Mucosa of stomach (tissue), 1 donor: ENCODE results near the gene CCDC57.

Source experiments
- H3K27me3 ChIP-seq: one replicate; pipeline ENCODE4 v1.7.0; 2013; ENCODE audit warnings: mild to moderate bottlenecking, low read length; ENCODE audit not compliant: control insufficient read depth, insufficient read depth
- H3K36me3 ChIP-seq: one replicate; pipeline ENCODE4 v1.7.0; 2013; ENCODE audit warnings: low read length; ENCODE audit not compliant: control insufficient read depth, insufficient read depth
- H3K4me1 ChIP-seq: one replicate; pipeline ENCODE4 v1.7.0; 2013; ENCODE audit warnings: mild to moderate bottlenecking, low read length; ENCODE audit not compliant: control insufficient read depth, insufficient read depth
- H3K4me3 ChIP-seq: one replicate; pipeline ENCODE4 v1.7.0; 2013; ENCODE audit warnings: low read length
- H3K9ac ChIP-seq: one replicate; pipeline ENCODE4 v1.7.0; 2013; ENCODE audit warnings: mild to moderate bottlenecking, low read length, moderate library complexity
- H3K9me3 ChIP-seq: one replicate; pipeline ENCODE4 v1.7.0; 2013; ENCODE audit warnings: mild to moderate bottlenecking, low read length, moderate library complexity; ENCODE audit not compliant: control insufficient read depth
- donor health status: Pancreatic carcinoma.

Gene CCDC57

DNA sequence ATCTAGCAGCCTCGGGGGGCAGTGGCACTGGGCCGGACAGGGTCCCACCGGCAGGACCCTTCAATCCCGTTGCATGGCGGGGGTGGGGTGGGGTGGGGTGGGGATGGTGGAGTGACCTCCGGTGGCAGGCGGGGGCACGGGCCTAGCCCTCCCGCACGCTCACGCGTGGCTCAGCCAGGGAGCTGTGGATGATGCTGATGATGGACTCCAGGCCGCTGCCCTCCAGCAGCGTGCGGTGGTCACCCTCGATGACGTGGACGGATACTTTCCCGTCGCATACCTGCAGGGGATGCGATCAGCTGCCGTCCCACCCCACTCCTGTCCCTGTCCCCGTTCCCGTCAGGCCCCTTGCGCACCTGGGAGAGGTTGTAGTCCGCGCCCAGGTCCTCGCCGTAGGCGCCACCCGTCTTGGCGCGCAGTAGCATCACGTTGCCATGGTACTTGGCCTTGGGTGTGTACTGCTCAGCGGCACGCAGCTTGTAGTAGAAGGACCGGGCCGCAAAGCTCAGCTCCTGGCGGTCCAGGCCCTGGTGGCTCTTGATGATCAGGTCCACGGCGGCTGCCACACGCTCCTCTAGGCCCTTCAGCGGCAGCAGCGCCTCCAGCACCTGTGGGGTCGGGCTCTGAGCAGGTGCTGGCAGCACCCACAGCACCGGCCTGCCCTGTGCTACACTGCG lies 133.5 kb downstream of the CCDC57 start:
- Histone ChIP-seq H3K9me3 (no peaks in the 10 kb centered on the region), H3K36me3 (peaks cover 5% of the 10 kb centered on the region), H3K9ac (no peak overlapping the region), H3K4me1 (no peaks in the 10 kb centered on the region), H3K4me3 (no peak overlapping the region), H3K27me3 (no peaks in the 10 kb centered on the region)

GRCh38 chr17:82078433-82078832 lies 134.2 kb downstream of the CCDC57 start:
- H3K9me3 ChIP-seq, result no peaks in the 10 kb centered on the region
- no peaks in the 10 kb centered on the region for H3K4me1 ChIP-seq
- no peak overlapping the region for H3K4me3 ChIP-seq
- no peaks in the 10 kb centered on the region for H3K27me3 ChIP-seq
- no peak overlapping the region for H3K9ac ChIP-seq
- peaks cover 5% of the 10 kb centered on the region for H3K36me3 ChIP-seq

DNA sequence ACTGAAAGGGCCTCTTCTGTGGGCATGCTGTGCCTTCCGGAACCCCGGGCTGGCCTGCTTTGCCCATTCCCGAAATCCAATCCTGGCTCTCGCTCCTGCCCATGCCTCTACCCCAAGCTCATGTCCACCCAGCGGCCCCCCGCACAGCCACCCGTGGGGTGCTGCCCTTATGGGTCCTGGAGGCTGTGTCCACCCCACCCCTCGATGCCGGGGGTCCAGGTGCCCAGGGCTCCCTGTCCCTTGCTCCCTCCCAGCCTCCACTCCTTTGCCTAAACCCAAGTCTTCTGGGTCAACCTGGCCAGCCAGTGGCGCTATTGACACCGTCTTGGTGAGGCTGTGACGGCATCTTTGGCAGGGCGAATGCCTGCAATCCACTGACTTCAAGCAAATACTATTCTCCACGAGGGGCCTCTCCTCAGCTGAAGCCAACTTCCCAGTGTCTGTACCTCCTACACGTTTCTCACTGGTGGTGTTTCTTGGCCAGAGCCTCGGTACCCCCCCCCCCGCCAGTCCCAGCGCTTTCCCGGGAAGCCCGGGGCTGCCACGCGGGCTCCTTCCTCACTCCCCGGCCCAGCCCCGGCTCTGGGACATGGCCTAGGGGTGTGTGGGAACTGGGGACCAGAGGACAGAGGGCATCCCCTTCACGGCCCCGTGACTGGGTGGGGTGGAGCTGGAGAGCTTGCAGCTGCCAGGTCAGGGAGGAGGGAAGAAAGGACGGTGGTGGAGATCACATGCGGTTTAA lies 134.9 kb downstream of the CCDC57 start:
- no peaks in the 10 kb centered on the region for H3K27me3 ChIP-seq
- no peaks in the 10 kb centered on the region for H3K9me3 ChIP-seq
- peaks cover 5% of the 10 kb centered on the region for H3K36me3 ChIP-seq
- H3K4me1 ChIP-seq, result no peaks in the 10 kb centered on the region
- H3K4me3 ChIP-seq, result no peak overlapping the region
- no peak overlapping the region for H3K9ac ChIP-seq

DNA sequence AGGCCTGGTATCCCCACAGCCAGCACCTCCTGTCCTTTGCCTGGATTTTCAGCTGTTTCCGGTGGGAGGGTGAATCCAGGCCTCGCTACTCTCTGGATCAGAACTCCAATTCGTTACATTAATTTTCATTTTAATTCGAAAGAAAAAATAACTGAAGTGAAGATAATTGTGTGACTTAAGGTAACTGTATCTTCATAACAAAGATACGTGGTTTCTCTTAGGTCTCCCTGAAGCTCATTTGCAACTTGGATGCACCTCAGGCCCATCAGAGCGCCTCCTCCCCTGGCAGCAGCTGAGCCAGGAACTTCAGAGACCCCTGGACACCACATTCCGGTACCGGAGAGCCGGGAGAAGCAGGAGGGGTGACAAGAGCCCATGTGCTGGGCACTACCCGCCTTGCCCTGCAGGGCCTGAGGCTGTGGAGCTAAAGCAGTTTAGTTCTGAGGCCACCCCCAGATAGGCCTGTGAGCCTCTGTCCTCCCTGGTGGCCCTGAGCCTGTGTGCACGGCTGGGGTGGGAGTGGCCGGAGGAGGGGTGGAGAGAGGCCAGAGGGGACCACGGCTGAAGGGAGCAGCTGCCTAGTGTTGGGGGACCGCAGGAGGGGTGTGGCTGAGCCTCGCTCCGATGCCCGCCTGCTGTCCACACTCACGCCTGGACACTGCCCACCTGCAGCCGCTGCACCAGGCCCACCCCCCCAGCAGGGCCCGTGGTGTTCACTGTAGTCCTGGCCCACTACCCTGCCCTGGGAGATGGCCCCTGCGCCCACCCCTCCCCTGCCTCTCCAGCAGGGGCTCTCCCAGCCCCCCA lies 135.7 kb downstream of the CCDC57 start:
- H3K36me3 ChIP-seq, result peaks cover 5% of the 10 kb centered on the region
- no peak overlapping the region for H3K4me3 ChIP-seq
- no peaks in the 10 kb centered on the region for H3K4me1 ChIP-seq
- no peaks in the 10 kb centered on the region for H3K27me3 ChIP-seq
- no peaks in the 10 kb centered on the region for H3K9me3 ChIP-seq
- H3K9ac ChIP-seq, result no peak overlapping the region

GRCh38 chr17:82076018-82076784 lies 136.4 kb downstream of the CCDC57 start:
- no peaks in the 10 kb centered on the region for H3K27me3 ChIP-seq
- no peak overlapping the region for H3K9ac ChIP-seq
- no peak overlapping the region for H3K4me3 ChIP-seq
- H3K4me1 ChIP-seq, result no peaks in the 10 kb centered on the region
- H3K36me3 ChIP-seq, result peaks cover 5% of the 10 kb centered on the region
- H3K9me3 ChIP-seq, result no peaks in the 10 kb centered on the region

GRCh38 chr17:82073446-82073845 lies 139.2 kb downstream of the CCDC57 start:
- no peaks in the 10 kb centered on the region for H3K4me1 ChIP-seq
- H3K9ac ChIP-seq, result no peak overlapping the region
- no peaks in the 10 kb centered on the region for H3K36me3 ChIP-seq
- no peaks in the 10 kb centered on the region for H3K9me3 ChIP-seq
- no peaks in the 10 kb centered on the region for H3K27me3 ChIP-seq
- H3K4me3 ChIP-seq, result no peak overlapping the region

DNA sequence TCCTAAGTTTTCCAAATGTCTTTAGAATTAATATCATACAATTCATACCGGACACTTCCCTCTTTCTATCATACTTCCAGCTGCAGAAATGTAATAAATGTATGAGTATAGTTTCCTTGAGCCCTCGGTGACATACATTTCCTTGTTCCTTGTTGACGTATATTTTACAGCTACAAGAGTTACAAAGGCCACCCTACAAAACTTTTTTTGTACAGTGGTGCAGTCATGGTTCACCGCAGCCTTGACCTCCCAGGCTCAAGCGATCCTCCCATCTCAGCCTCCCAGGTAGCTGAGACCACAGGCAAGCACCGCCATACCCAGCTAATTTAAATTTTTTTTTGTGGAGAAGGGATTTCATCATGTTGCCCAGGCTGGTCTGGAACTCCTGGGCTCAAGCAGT lies 139.8 kb downstream of the CCDC57 start:
- Histone ChIP-seq H3K9ac (no peak overlapping the region), H3K4me3 (no peak overlapping the region), H3K9me3 (no peaks in the 10 kb centered on the region), H3K4me1 (no peaks in the 10 kb centered on the region), H3K36me3 (no peaks in the 10 kb centered on the region), H3K27me3 (no peaks in the 10 kb centered on the region)

DNA sequence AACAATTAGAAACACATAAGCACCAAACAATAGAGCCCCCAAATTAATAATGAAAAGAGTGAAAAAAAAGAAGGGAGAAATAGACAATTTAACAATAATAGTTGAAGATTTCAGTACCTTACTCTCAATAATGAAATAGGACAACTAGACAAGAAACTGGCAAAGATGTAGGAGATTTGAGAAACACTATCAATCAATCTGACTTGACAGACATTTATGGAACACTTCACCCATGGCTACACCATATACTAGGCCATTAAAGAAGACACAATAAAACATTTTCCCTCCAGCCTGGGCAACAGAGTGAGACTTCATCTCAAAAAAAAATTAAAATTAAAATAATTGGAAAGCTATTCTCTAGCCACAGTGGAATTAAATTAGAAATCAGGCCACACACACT lies 142.0 kb downstream of the CCDC57 start:
- H3K36me3 ChIP-seq, result no peaks in the 10 kb centered on the region
- H3K9me3 ChIP-seq, result no peaks in the 10 kb centered on the region
- H3K4me3 ChIP-seq, result no peak overlapping the region
- H3K9ac ChIP-seq, result no peak overlapping the region
- H3K27me3 ChIP-seq, result no peaks in the 10 kb centered on the region
- peaks cover 5% of the 10 kb centered on the region for H3K4me1 ChIP-seq

DNA sequence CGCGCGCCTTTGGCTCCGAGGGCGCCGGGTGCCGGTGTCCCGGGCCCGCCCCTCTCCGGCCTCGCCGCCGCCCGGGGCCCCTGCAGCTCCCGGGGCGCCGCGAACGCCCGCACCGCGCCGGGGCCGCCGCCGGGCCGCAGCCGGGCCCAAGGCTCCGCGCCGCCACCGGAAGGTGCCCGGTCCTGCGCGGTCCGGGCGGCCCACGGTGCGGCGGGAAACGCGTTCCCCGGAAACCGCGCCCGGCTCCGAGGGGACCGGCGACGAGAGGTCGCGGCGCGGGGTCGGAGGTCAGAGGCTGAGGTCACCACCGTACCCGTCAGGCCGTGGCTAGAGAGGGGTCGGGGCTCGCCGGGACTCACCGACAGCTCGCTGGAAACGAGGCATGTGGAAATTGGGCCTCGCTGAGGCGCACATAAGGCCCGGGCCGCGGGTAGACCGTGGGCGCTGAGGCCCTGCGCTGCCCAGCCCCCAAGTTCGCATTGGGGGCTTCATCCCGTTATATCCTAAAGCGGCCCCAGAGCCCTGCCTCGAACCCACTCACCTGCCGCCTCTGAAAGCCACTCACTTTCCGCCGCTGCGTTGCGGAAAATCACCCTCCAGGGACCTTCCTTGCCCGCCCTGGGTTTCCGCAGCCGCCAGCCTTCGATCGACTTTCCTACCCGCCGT lies 146.9 kb downstream of the CCDC57 start, which contains the start of gene DUS1L:
DUS1L (minus strand) TSS at position 167 of the 666 bp plus-strand sequence. CDS start 745 bp downstream, outside the sequence.
- Histone ChIP-seq H3K9me3 (no peaks in the 10 kb centered on the region), H3K4me1 (peaks cover 20% of the 10 kb centered on the region), H3K4me3 (peak within 1 kb of the TSS; percentile 74), H3K36me3 (no peaks in the 10 kb centered on the region), H3K9ac (peak within 1 kb of the TSS; percentile 86), H3K27me3 (no peaks in the 10 kb centered on the region)

- Histone ChIP-seq H3K27me3 (no peaks in the 10 kb centered on the region), H3K9ac (peak overlapping the region; percentile 79), H3K9me3 (no peaks in the 10 kb centered on the region), H3K4me3 (peak overlapping the region; percentile 74), H3K4me1 (peaks cover 20% of the 10 kb centered on the region), H3K36me3 (no peaks in the 10 kb centered on the region)
Measured at GRCh38 chr17:82065193-82065637, 147.4 kb downstream of the CCDC57 start.
